Skeletal muscle tissue (tissue), 1 donor: Measurements from ENCODE around the gene DDX10. TPM values are rescaled to one million over a fixed set of nuclear protein-coding genes. Genes with fewer than 3 reads are reported as not detected.

ENCODE experiments used
- total RNA-seq: library from RNA; depleted of rRNA; stranded (reverse); fragments of >200 nt; gene quantifications from one replicate; pipeline ENCODE4 v1.2.3, GENCODE V29; 2014

DDX10 gene
- total RNA-seq, 1 donor from 2014 or later: 19.3 TPM

Other genes starting within 250 kb of the DDX10 start
- gene C11orf65, start 197.5 kb upstream of the DDX10 start, total RNA-seq: 1.0 TPM
- gene POGLUT3, start 166.7 kb upstream of the DDX10 start, total RNA-seq: 20.4 TPM
- 0.52 TPM for gene EXPH5, start 71.3 kb upstream of the DDX10 start, total RNA-seq